H9 (cell line): ENCODE data around the gene EML3. TPM values are rescaled to one million over a fixed set of nuclear protein-coding genes. Genes with fewer than 3 reads are reported as not detected.

Source experiments
- DNase-seq: peaks from one replicate; pipeline ENCODE4 v3.0.0-alpha.2; 2017
- H2AFZ ChIP-seq: one replicate; pipeline ENCODE4 v1.6.1; 2013; ENCODE audit warnings: mild to moderate bottlenecking, low read length, control low read depth, moderate library complexity
- H2AK5ac ChIP-seq: 2 replicates; pipeline ENCODE4 v1.6.1; 2013; ENCODE audit warnings: low read length, control low read depth, mixed read lengths; ENCODE audit not compliant: insufficient read length
- H2BK120ac ChIP-seq: one replicate; pipeline ENCODE4 v1.6.1; 2013; ENCODE audit warnings: low read depth, mild to moderate bottlenecking, low read length, control low read depth, inconsistent platforms; ENCODE audit not compliant: poor library complexity, severe bottlenecking
- H2BK12ac ChIP-seq: 2 replicates; pipeline ENCODE4 v1.6.1; 2013; ENCODE audit warnings: low read length, control low read depth, mixed read lengths, low read depth; ENCODE audit not compliant: insufficient read length
- H2BK15ac ChIP-seq: 2 replicates; pipeline ENCODE4 v1.6.1; 2013; ENCODE audit warnings: low read depth, low read length, control low read depth
- H2BK20ac ChIP-seq: one replicate; pipeline ENCODE4 v1.6.1; 2013; ENCODE audit warnings: low read depth, mild to moderate bottlenecking, low read length, control low read depth, inconsistent platforms; ENCODE audit not compliant: poor library complexity, severe bottlenecking
- H2BK5ac ChIP-seq: 2 replicates; pipeline ENCODE4 v1.6.1; 2013; ENCODE audit warnings: low read length, control low read depth, mixed read lengths; ENCODE audit not compliant: insufficient read length
- H3K14ac ChIP-seq: 2 replicates; pipeline ENCODE4 v1.6.1; 2013; ENCODE audit warnings: low read length, control low read depth; ENCODE audit not compliant: insufficient read depth
- H3K18ac ChIP-seq: 2 replicates; pipeline ENCODE4 v1.6.1; 2013; ENCODE audit warnings: low read depth, mild to moderate bottlenecking, mixed read lengths, low read length, control low read depth; ENCODE audit not compliant: insufficient read length
- H3K23ac ChIP-seq: 2 replicates; pipeline ENCODE4 v1.6.1; 2013; ENCODE audit warnings: low read length, control low read depth, mixed read lengths, low read depth; ENCODE audit not compliant: insufficient read length
- H3K23me2 ChIP-seq: 2 replicates; pipeline ENCODE4 v1.6.1; 2013; ENCODE audit warnings: low read depth, mild to moderate bottlenecking, mixed read lengths, low read length, control low read depth; ENCODE audit not compliant: insufficient read length, poor library complexity, severe bottlenecking
- H3K27ac ChIP-seq: 2 replicates; pipeline ENCODE4 v1.5.1; 2013; ENCODE audit warnings: low read length, control low read depth, mixed read lengths, low read depth; ENCODE audit not compliant: insufficient read length
- H3K27me3 ChIP-seq: 2 replicates; pipeline ENCODE4 v1.6.1; 2013; ENCODE audit warnings: low read length, control low read depth, inconsistent platforms; ENCODE audit not compliant: insufficient read depth
- H3K4ac ChIP-seq: 2 replicates; pipeline ENCODE4 v1.6.1; 2013; ENCODE audit warnings: low read depth, mild to moderate bottlenecking, control low read depth, inconsistent platforms, low read length, moderate library complexity
- H3K4me1 ChIP-seq: 2 replicates; pipeline ENCODE4 v1.6.1; 2013; ENCODE audit warnings: low read length, control low read depth, inconsistent platforms; ENCODE audit not compliant: insufficient read depth
- H3K4me2 ChIP-seq: 2 replicates; pipeline ENCODE4 v1.6.1; 2013; ENCODE audit warnings: low read length, control low read depth, mixed read lengths; ENCODE audit not compliant: insufficient read length, insufficient read depth
- H3K56ac ChIP-seq: 2 replicates; pipeline ENCODE4 v1.6.1; 2013; ENCODE audit warnings: low read depth, mild to moderate bottlenecking, mixed read lengths, low read length, control low read depth; ENCODE audit not compliant: insufficient read length
- H3K79me1 ChIP-seq: 2 replicates; pipeline ENCODE4 v1.6.1; 2013; ENCODE audit warnings: low read depth, mild to moderate bottlenecking, moderate library complexity, low read length, control low read depth, inconsistent platforms; ENCODE audit not compliant: insufficient read depth, poor library complexity, severe bottlenecking
- H3K79me2 ChIP-seq: 2 replicates; pipeline ENCODE4 v1.6.1; 2013; ENCODE audit warnings: low read length, control low read depth, inconsistent platforms; ENCODE audit not compliant: insufficient read depth
- H3K9ac ChIP-seq: 2 replicates; pipeline ENCODE4 v1.6.1; 2013; ENCODE audit warnings: low read length, control low read depth, mixed read lengths; ENCODE audit not compliant: insufficient read length; ENCODE audit errors: extremely low read depth
- H3K9me3 ChIP-seq: one replicate; pipeline ENCODE4 v1.6.1; 2013; ENCODE audit warnings: low read depth, low read length, inconsistent platforms; ENCODE audit not compliant: control insufficient read depth
- H3T11ph ChIP-seq: one replicate; pipeline ENCODE4 v1.6.1; 2013; ENCODE audit warnings: mild to moderate bottlenecking, low read length, control low read depth, inconsistent platforms
- H4K20me1 ChIP-seq: one replicate; pipeline ENCODE4 v1.6.1; 2013; ENCODE audit not compliant: control insufficient read depth, insufficient read length, insufficient read depth
- H4K5ac ChIP-seq: 2 replicates; pipeline ENCODE4 v1.6.1; 2013; ENCODE audit warnings: low read depth, mild to moderate bottlenecking, mixed read lengths, low read length, control low read depth; ENCODE audit not compliant: insufficient read length
- H4K8ac ChIP-seq: replicated peaks from 2 replicates; pipeline ENCODE4 v1.6.1; 2013; ENCODE audit warnings: low read length, control low read depth, mixed read lengths, low read depth; ENCODE audit not compliant: insufficient read length
- H4K91ac ChIP-seq: 2 replicates; pipeline ENCODE4 v1.6.1; 2013; ENCODE audit warnings: low read depth, mild to moderate bottlenecking, moderate library complexity, mixed read lengths, low read length, control low read depth; ENCODE audit not compliant: insufficient read length
- H3K27ac Mint-ChIP-seq, 3 experiments: 2 replicates in 2 of 3; 3 replicates in 1 of 3; pipeline ENCODE4 v1.8.0; 2020 to 2021; ENCODE audit warnings: mixed read lengths in 3 of 3, mild to moderate bottlenecking in 1 of 3, moderate library complexity in 1 of 3
- H3K27me3 Mint-ChIP-seq: 2 replicates; pipeline ENCODE4 v1.8.0; 2021; ENCODE audit warnings: low read depth, mild to moderate bottlenecking, moderate library complexity, mixed read lengths
- H3K36me3 Mint-ChIP-seq, 3 experiments: 2 replicates in 2 of 3; 3 replicates in 1 of 3; pipeline ENCODE4 v1.8.0; 2020 to 2021; ENCODE audit warnings: low read depth in 3 of 3, mixed read lengths in 3 of 3; ENCODE audit not compliant: insufficient read depth in 1 of 3
- H3K4me1 Mint-ChIP-seq, 2 experiments: 2 replicates each; pipeline ENCODE4 v1.8.0; 2020; ENCODE audit warnings: mixed read lengths in 2 of 2
- H3K4me3 Mint-ChIP-seq, 2 experiments: 2 replicates in 1 of 2; 3 replicates in 1 of 2; pipeline ENCODE4 v1.8.0; 2020 to 2021; ENCODE audit warnings: mild to moderate bottlenecking in 2 of 2, mixed read lengths in 2 of 2, moderate library complexity in 1 of 2
- H3K9me3 Mint-ChIP-seq, 2 experiments: 2 replicates in 1 of 2; 3 replicates in 1 of 2; pipeline ENCODE4 v1.8.0; 2020; ENCODE audit warnings: mild to moderate bottlenecking in 2 of 2, mixed read lengths in 2 of 2, moderate library complexity in 1 of 2
- WGBS: extraction: QIAGEN DNeasy Blood & Tissue Kit; methylation state at CpG from one replicate; pipeline ENCODE4 v1.1.7; 2013; ENCODE audit warnings: missing lambda C conversion rate, low lambda C conversion rate, mixed read lengths; ENCODE audit not compliant: insufficient read length; ENCODE audit errors: extremely low coverage; 5-methylcytosine and 5-hydroxymethylcytosine counted together
- total RNA-seq: library from RNA; stranded (reverse); gene quantifications from 2 replicates; pipeline ENCODE4 v1.2.1, GENCODE V29; 2021
- TF ChIP-seq, protein P1 (sequence below): fragments of 200-600 bp; sonication (generic); conservative IDR thresholded peaks from 3 replicates; pipeline ENCODE4 v1.8.0; 2021; ENCODE audit warnings: antibody characterized with exemption, mild to moderate bottlenecking

The EML3 gene
- total RNA-seq, 1 experiment from 2014 or later: 35.3 TPM

DNA sequence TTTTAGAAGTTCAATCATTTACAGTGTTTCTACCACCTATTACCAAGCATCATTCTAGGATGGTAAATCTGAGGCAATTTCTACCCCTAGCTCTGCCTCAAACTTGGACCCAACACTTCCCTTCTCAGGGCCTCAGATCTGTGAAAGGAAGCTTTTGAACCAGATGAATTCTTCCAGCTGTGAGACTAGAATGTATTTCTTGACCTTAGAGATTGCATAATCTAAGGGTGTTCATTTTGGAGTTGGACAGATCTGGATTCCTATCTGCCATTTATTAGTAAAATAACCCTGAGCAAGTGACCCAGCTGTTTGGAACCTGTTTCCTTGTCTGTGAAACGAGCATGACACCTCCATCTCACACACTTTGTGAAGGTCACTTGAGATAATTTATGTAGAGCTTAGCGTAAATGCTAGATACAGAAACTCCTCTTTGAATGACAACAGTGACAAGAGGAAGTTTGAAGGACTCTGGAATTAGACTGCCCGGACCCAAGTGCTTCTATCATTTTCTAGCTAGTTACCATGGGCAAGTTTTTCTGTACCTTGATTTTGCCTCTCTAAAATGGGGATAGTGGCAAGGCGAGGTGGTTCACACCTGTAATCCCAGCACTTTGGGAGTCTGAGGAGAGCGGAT, 44.3 kb upstream of the EML3 start:
- no peak overlapping the region for H3K4me3 Mint-ChIP-seq
- no peaks in the 10 kb centered on the region for H3K9me3 Mint-ChIP-seq

More for the DNA sequence above, 44.3 kb upstream of the EML3 start:
- Histone ChIP-seq H2AFZ (no peak overlapping the region), H3K14ac (no peak overlapping the region), H3T11ph (no peak overlapping the region), H2BK15ac (no peak overlapping the region), H3K27ac (no peak overlapping the region), H3K79me2 (peaks cover 2% of the 10 kb centered on the region; the same call in 1 of the 2 replicates), H4K8ac (no peak overlapping the region), H3K4ac (no peak overlapping the region), H3K4me1 (no peaks in the 10 kb centered on the region), H2BK5ac (no peak overlapping the region), H3K9me3 (no peaks in the 10 kb centered on the region), H2BK12ac (no peak overlapping the region), H3K18ac (no peak overlapping the region), H2BK20ac (no peak overlapping the region), H3K79me1 (no peaks in the 10 kb centered on the region), H3K27me3 (no peaks in the 10 kb centered on the region), H3K56ac (no peak overlapping the region), H4K5ac (no peak overlapping the region), H3K9ac (no peak overlapping the region), H3K4me2 (no peak overlapping the region), H4K91ac (no peak overlapping the region), H4K20me1 (no peaks in the 10 kb centered on the region), H2BK120ac (no peak overlapping the region), H3K23me2 (peaks cover 4% of the 10 kb centered on the region), H2AK5ac (no peak overlapping the region), H3K23ac (no peak overlapping the region)
- WGBS: no CpG with 5 or more reads among the region's 5 CpGs
- Mint-ChIP-seq H3K27ac (no peak overlapping the region), H3K4me1 (peaks cover 4 to 9% of the 10 kb centered on the region in 2 experiments), H3K36me3 (peaks cover 0 to 11% (median 0%) of the 10 kb centered on the region in 3 experiments; a peak in 2 of 7 replicates), H3K27me3 (no peaks in the 10 kb centered on the region)
- TF ChIP-seq, protein P1, sequence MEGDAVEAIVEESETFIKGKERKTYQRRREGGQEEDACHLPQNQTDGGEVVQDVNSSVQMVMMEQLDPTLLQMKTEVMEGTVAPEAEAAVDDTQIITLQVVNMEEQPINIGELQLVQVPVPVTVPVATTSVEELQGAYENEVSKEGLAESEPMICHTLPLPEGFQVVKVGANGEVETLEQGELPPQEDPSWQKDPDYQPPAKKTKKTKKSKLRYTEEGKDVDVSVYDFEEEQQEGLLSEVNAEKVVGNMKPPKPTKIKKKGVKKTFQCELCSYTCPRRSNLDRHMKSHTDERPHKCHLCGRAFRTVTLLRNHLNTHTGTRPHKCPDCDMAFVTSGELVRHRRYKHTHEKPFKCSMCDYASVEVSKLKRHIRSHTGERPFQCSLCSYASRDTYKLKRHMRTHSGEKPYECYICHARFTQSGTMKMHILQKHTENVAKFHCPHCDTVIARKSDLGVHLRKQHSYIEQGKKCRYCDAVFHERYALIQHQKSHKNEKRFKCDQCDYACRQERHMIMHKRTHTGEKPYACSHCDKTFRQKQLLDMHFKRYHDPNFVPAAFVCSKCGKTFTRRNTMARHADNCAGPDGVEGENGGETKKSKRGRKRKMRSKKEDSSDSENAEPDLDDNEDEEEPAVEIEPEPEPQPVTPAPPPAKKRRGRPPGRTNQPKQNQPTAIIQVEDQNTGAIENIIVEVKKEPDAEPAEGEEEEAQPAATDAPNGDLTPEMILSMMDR: no peak
- no peak for DNase-seq
